Lung microvascular endothelial cell (primary cell): Measurements from ENCODE around the gene MYO1E. TPM values are rescaled to one million over a fixed set of nuclear protein-coding genes. Genes with fewer than 3 reads are reported as not detected.
"Not testable (repeated sequence)": the region's sequence is repeated elsewhere in the genome, so short reads cannot be mapped to it uniquely, and the experiment has no call there.

Experiments
- DNase-seq, 2 donors: peaks; one replicate each; pipeline versions ENCODE4 v3.0.0 to v3.0.0-alpha.2; 2010; ENCODE audit warnings: low read depth in 2 of 2
- total RNA-seq: library from RNA; depleted of rRNA; stranded (reverse); fragments of >200 nt; gene quantifications from 2 replicates; pipeline ENCODE4 v1.2.1, GENCODE V29; 2014

Gene MYO1E
- total RNA-seq, 1 donor from 2014 or later: 12.1 TPM

- peak in 1 of 2 donors; percentile 72 for DNase-seq
These were observed 78.0 kb downstream of the MYO1E start for GRCh38 chr15:59294574-59295260.

- peak; percentile 88 to 91 for DNase-seq
These were observed 80.1 kb downstream of the MYO1E start for GRCh38 chr15:59292442-59293151.

- DNase-seq: no peak
These were observed 81.5 kb downstream of the MYO1E start for GRCh38 chr15:59291213-59291549.

- no peak for DNase-seq
These were observed 82.1 kb downstream of the MYO1E start for GRCh38 chr15:59290295-59291212.

- DNase-seq: no peak
These were observed 83.1 kb downstream of the MYO1E start for GRCh38 chr15:59289574-59289973.

GRCh38 chr15:59283717-59284391 is 88.8 kb downstream of the MYO1E start:
- no peak for DNase-seq

- DNase-seq: no peak
These were observed 89.9 kb downstream of the MYO1E start for GRCh38 chr15:59282515-59283337.

GRCh38 chr15:59281699-59282098 is 91.0 kb downstream of the MYO1E start:
- no peak for DNase-seq

GRCh38 chr15:59280855-59281254 is 91.8 kb downstream of the MYO1E start:
- DNase-seq: no peak

GRCh38 chr15:59280292-59280691 is 92.4 kb downstream of the MYO1E start:
- not testable (repeated sequence) for DNase-seq

- DNase-seq: no peak
These were observed 93.6 kb downstream of the MYO1E start for GRCh38 chr15:59279023-59279422.

GRCh38 chr15:59278120-59278519 is 94.6 kb downstream of the MYO1E start:
- DNase-seq: peak; percentile 62 to 75

- no peak for DNase-seq
These were observed 96.2 kb downstream of the MYO1E start for GRCh38 chr15:59276225-59277178.

- peak; percentile 39 to 62 for DNase-seq
These were observed 98.3 kb downstream of the MYO1E start for GRCh38 chr15:59274126-59274970.

- no peak for DNase-seq
These were observed 99.4 kb downstream of the MYO1E start for GRCh38 chr15:59273234-59273633.

GRCh38 chr15:59271595-59272201 is 101.0 kb downstream of the MYO1E start:
- no peak for DNase-seq

- no peak for DNase-seq
These were observed 103.7 kb downstream of the MYO1E start for GRCh38 chr15:59268852-59269407.
